SK-N-DZ (cell line): ENCODE data around the gene TMEM120A.

Experiments used
- DNase-seq: peaks from one replicate; pipeline ENCODE4 v3.0.0-alpha.2; 2015; ENCODE audit warnings: low spot score
- small RNA-seq, 2 experiments: library from RNA; depleted of rRNA; stranded (forward); fragments of <200 nt; gene quantifications; one replicate each; pipeline ENCODE3, GENCODE V24; 2014

TMEM120A gene

GRCh38 chr7:75960372-75960771, 34.0 kb downstream of the TMEM120A start:
- DNase-seq: no peak

GRCh38 chr7:75958802-75959543, 35.4 kb downstream of the TMEM120A start:
- DNase-seq: peak; percentile 23

DNA sequence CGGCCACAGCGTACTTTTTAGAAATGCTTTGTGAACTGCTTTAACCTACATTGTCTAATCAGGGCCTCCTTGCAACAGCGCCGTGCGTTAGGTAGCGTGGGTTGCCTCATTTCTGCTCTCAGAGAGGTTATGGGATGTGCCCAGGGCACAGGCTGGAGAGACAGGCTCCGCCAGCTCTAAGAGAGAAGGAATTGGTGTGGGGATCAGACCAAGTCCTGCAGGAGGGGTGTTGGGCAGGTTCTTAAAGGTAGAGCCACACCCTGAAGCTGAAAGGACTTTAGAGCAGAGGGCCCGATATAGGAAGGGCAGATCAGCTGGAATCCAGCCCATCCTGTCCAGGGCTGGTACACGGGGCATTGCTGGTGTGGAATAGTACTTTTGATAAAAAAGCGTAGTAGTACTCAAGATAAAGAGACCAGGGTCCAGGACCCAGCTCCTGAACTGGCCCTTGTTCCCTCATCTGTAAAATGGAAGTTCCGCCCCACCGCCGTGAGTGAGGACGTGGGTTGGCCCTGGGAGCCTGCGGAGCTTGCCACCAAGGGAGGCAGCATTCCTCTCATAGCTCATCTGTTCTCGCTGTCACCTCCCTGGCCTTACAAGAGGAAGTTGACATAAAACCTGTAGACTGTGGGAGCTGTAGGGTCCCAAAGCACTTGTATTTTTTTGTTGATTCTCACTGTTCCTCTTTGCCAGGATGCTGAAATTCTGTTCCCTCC, 37.2 kb downstream of the TMEM120A start:
- DNase-seq: no peak

DNA sequence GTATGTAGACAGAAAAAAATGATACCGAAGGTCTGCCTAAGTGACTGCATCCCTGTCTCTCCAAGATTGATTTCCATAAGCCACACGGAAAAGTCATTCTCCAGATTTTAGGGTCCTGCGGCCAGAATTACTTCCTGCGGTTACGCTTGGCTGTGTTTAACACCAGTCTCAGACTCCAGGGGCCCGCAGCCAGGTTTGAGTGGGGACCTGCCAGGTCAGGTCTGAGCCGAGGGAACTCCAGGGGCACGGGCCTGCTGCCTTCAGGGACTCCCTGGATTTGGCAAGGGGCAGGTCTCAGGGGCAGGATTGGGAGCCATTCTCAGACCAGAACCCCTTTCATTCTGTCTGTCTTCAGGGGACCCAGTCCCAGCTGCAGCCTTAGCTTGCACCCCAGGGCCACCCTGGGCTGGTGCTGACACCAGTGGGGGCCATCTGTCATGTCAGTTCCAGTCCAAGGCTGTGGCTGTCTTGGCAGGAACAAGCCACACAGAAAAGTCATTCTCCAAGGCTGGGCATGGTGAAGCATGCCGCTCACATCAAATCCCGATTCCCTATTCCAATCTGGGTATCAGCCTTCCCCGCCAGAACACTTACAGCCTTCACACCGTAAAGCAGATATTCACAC, 39.0 kb downstream of the TMEM120A start:
- DNase-seq: no peak

DNA sequence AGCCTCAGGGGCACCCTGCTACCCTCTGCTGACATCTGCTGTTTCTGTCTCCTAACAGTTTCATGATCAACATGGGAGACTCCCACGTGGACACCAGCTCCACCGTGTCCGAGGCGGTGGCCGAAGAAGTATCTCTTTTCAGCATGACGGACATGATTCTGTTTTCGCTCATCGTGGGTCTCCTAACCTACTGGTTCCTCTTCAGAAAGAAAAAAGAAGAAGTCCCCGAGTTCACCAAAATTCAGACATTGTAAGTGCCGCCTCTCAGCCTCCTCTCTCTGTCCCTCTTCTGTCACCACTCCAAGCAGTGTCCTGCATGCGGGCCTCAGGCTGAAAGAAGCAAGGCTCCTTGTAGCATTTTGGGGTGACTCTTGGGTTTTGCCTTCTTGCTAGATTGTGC, 40.5 kb downstream of the TMEM120A start:
- no peak for DNase-seq

GRCh38 chr7:75953431-75953830, 41.0 kb downstream of the TMEM120A start:
- DNase-seq: no peak

DNA sequence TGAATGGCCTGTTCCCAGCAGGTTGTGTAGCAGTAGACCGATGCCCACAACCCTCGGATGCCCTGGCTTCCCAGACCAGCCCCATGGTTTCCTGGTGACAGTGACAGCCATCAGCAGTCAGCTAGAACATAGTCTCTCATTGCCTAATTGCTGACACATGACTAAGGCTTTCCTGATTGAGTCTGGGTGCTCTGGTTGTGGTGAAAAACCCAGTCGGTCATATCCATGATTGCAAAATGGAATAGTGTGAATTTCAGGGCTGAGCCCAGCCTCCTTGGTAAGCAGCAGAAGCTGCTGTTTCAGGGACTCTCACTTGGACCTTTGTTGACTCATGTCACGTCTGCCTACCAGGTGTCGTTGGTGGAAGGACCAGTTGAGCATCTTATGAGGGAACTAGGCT, 42.9 kb downstream of the TMEM120A start:
- no peak for DNase-seq

DNA sequence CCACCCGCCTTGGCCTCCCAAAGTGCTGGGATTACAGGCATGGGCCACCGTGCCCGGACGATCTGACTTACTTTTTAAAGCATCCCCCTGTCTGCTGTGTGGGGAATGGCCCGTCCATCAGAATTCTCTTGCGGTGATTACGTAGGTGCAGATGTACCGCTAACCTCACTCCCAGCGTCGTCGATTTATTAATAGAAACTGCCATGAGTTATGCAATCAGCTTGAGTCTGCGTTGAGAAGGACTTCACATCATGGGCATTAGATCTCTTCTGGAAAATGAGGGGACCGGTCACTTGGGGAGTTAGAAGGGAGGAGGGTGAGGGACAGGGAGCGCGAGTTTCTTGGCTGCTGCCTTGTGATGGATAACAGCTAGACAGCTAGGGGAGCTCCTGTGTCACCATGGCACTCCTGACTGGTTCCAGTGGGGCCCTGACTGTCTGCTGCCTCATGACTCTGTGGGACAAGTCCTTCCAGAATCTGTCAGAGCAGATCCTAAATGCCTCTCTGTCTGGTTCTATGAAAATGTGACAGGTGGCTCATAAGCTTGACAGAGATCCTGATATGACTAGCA, 44.2 kb downstream of the TMEM120A start:
- DNase-seq: no peak

- no peak for DNase-seq
Measured at GRCh38 chr7:75948179-75948578, 46.2 kb downstream of the TMEM120A start.

GRCh38 chr7:75946207-75946855, 48.1 kb downstream of the TMEM120A start:
- no peak for DNase-seq

- DNase-seq: no peak
Measured at GRCh38 chr7:75945297-75946168, 48.9 kb downstream of the TMEM120A start.

DNA sequence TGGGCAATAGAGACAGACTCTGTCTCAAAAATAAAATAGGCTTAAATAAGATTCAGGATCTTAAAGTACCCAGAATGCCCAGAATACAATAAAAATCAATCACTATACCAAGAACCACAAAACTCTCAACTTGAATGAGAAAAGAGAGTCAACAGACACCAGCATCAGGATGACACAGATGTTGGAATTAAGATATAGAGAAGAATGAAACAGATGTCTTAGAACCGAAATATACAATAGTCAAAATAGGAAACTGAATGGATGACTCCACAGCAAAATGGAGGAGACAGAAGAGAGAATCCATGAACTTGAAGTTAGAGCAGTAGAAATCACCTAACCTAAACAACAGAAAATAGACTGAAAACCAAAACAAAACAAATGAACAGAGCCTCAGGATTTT, 49.9 kb downstream of the TMEM120A start:
- DNase-seq: no peak

DNA sequence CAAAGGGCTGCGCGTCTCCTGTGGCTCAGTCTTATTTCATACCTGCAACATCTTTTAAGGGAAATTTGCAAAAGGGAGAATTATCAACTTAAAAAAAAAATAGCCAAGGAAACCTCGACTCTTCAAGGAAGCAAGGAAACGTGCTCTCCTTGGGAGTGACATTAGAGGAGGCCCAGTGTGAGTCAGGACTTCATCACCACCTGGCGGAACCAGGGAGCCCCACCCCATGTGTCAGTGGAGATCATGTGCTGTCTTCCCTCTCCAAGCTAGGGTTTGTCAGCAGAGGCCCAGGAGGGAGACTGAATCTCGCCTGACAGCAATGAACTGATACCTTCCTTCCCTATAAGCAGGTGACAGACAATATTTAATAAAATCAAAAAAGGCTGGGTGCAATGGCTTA, 50.5 kb downstream of the TMEM120A start:
- DNase-seq: no peak

DNA sequence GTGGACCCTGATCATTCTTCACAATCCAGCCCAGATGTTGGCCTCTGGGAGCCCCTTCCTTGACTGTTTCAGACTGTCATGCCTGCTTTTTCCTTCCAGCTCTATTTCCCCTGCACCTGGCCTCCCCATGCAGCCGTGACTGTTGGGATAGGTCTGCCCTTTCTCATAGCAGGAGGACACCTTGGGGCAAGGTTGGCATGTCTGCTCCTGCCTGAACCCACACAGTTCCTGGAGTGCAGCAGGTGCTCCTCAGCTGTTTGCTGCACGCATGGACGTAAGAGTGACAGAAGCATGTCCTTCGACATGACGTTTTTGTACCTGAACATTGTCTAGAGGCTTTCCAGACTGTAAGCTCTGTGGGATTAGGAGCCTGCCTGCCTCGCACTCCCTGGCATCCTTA, 55.5 kb downstream of the TMEM120A start:
- DNase-seq: no peak

DNA sequence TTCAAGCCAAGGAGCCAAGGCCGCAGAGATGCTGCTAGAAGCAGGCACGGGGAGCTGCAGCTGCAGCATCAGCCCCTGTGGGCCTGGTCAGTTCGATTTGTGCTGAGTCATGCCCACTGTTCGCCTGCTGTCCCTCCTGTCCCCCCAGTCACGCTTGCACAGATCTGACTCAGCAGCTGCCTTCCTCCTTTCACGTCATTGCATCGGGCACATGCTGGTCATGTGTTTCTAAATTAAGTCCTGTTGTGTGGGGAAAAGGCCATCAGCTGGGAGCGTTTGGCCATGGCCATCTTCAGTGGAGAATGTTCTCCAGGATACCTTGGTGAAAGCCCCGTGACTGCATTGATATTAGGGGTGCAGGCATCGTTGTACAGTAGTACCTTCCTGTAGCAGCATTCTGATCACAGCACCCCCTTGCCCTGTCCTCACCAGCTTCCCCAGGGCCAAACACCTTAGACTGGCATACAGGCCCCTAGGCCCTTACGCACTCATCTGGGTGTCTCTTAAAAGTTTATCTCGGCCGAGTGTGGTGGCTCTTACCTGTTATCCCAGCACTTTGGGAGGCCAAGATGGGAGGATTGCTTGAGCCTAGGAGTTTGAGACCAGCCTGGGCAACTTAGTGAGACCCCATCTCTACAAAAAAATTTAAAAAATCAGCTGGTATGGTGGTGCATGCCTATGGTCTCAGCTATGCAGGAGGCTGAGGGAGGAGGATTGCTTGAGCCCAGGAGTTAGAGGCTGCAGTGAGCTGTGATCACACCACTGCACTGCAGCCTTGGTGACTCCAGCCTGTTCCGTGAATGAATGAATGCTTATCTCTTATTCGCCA, 56.2 kb downstream of the TMEM120A start:
- DNase-seq: peak; percentile 75

Small RNA genes lying within 50 kb of the gene (small RNA-seq; reads per million reads assigned to genes)
- gene SNORA14A: 0.98 to 2.3 reads per million in 2 experiments
